ENCODE data around the gene RIN3. TPM values are rescaled to one million over a fixed set of nuclear protein-coding genes. Genes with fewer than 3 reads are reported as not detected.

Gene RIN3
- total and polyA plus RNA-seq, 7 donors: 6.0 to 31.8 (median 15.3) TPM

DNA sequence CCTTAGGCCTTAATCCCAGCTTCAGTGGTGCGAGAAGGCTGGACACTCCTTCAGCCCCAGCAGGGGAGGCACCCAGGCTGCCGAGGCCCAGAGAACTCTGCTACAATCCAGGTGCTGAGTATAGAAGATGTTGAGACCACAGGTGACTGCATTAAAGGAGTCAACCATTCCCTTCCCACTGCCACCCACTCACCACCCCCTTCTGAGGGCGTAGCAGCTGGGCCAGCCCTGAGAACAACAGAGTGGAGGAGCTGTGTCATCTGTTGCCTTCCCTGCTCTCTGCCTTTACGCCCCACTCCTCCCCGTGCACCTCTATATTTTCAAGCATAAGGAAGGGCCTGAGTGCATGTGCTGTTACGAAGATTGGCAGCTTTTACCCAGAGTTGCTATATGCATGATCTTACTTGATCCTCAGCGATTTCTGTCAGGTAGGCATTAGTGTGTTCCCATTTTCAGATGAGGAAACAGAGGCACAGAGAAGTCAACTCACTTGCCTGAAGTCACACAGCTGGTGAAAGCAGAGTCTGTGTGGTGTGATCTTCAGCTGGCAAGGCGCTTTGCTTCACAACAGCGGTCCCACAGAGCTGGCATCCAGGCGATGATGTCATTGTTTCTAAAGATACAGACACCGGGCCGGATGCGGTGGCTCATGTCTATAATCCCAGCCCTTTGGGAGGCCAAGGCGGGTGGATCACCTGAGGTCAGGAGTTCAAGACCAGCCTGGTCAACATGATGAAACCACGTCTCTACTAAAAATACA is 46.7 kb downstream of the RIN3 start:
- Histone ChIP-seq H3K27me3 (no peaks in the 10 kb centered on the region), H3K4me3 (no peak overlapping the region), H3K9me3 (no peaks in the 10 kb centered on the region), H3K4me1 (peaks cover 0 to 35% (median 15%) of the 10 kb centered on the region in 4 donors), H3K27ac (no peak overlapping the region), H3K36me3 (peaks cover 0 to 54% (median 22%) of the 10 kb centered on the region in 4 donors)
- 91 to 95% methylated on average over 15 of the region's 15 CpGs for WGBS, 2 donors
- intact Hi-C loops (cut with DNase I): no loop called here
- no peak for DNase-seq
- TF ChIP-seq CTCF (IDR thresholded peaks at IDR 0.05) (no peak), EP300 (IDR thresholded peaks at IDR 0.05) (no peak), POLR2A (IDR thresholded peaks at IDR 0.05) (no peak), POLR2AphosphoS5 (IDR thresholded peaks at IDR 0.05) (no peak)

- Histone ChIP-seq H3K27me3 (no peaks in the 10 kb centered on the region), H3K4me3 (no peak overlapping the region), H3K36me3 (peaks cover 0 to 52% (median 15%) of the 10 kb centered on the region in 4 donors), H3K9me3 (peaks cover 0 to under 1% (median 0%) of the 10 kb centered on the region in 4 donors), H3K27ac (peak overlapping the region in 1 of 4 donors; percentile 76), H3K4me1 (peaks cover 0 to 32% (median 18%) of the 10 kb centered on the region in 4 donors)
- 89 to 94% methylated on average over 6 of the region's 6 CpGs for WGBS, 2 donors
- intact Hi-C loops (cut with DNase I): no loop called here
- no peak for DNase-seq
- TF ChIP-seq POLR2A (IDR thresholded peaks at IDR 0.05) (no peak), POLR2AphosphoS5 (IDR thresholded peaks at IDR 0.05) (no peak)
Observed at GRCh38 chr14:92561906-92562479, 48.4 kb downstream of the RIN3 start.

DNA sequence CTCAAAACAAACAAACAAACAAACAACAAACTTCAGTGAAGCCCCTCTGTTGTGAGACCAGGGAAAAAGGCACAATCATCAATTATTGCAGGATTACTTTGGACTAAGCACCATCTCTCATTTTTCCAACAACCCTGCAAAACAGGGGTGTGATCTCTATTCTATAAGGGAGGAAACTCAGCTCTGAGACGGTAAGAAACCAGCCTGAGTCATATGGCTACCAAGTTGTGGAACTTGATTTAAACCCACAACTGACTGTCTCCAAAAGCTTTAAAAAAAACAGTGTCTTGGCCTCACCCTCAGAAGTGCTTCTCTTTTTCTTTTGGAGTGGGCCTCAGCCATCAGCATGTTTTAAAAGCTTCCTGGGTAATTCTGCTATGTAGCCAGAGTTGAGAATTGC is 49.8 kb downstream of the RIN3 start:
- no peak overlapping the region for H3K4me3 ChIP-seq
- peaks cover 0 to 37% (median 19%) of the 10 kb centered on the region in 4 donors for H3K4me1 ChIP-seq
- no peaks in the 10 kb centered on the region for H3K27me3 ChIP-seq
- WGBS, 2 donors: 29 to 52% methylated on average over 1 of the region's 1 CpG
- H3K9me3 ChIP-seq: peaks cover 0 to 4% (median 0%) of the 10 kb centered on the region in 4 donors
- peak overlapping the region in 2 of 4 donors; percentile 67 to 76 for H3K27ac ChIP-seq
- peaks cover 0 to 44% (median 15%) of the 10 kb centered on the region in 4 donors for H3K36me3 ChIP-seq
- TF ChIP-seq POLR2A (IDR thresholded peaks at IDR 0.05): no peak
- TF ChIP-seq CTCF (IDR thresholded peaks at IDR 0.05): no peak
- no peak for TF ChIP-seq POLR2AphosphoS5 (IDR thresholded peaks at IDR 0.05)
- no peak for TF ChIP-seq EP300 (IDR thresholded peaks at IDR 0.05)
- no peak for DNase-seq
- intact Hi-C loops (cut with DNase I): no loop called here

DNA sequence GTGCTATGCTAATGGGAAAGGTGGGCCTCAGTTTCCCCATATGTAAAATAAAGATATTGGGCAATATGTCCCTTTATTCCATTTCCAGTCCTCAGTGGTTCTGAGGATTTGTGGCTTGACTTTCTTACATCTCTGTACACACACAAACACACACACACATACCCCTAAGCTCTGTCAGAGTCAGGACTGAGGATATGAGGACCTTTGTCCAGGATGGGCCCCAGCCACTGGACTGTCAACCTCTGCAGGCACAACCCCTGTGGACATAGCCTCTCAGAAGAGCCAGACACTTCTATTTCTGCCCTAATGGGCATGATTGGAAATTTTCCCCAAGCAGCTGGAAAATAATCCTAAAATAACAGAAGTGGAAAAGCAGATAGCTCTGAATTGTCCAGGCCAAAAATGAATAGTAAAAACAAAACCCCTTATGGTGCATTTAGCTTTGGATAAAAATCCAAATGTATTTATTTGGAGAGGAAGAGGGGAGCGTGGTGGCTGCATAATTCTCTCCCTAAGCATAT is 50.2 kb downstream of the RIN3 start:
- Histone ChIP-seq H3K4me1 (peaks cover 0 to 41% (median 24%) of the 10 kb centered on the region in 4 donors), H3K9me3 (peaks cover 0 to 4% (median 0%) of the 10 kb centered on the region in 4 donors), H3K27me3 (no peaks in the 10 kb centered on the region), H3K4me3 (no peak overlapping the region), H3K27ac (peak overlapping the region in 3 of 4 donors; percentile 24 to 76 (median 67)), H3K36me3 (peaks cover 0 to 42% (median 15%) of the 10 kb centered on the region in 4 donors)
- 82 to 91% methylated on average over 1 of the region's 1 CpG for WGBS, 2 donors
- TF ChIP-seq POLR2A (IDR thresholded peaks at IDR 0.05): no peak
- no peak for DNase-seq
- intact Hi-C loops (cut with DNase I): no loop called here

DNA sequence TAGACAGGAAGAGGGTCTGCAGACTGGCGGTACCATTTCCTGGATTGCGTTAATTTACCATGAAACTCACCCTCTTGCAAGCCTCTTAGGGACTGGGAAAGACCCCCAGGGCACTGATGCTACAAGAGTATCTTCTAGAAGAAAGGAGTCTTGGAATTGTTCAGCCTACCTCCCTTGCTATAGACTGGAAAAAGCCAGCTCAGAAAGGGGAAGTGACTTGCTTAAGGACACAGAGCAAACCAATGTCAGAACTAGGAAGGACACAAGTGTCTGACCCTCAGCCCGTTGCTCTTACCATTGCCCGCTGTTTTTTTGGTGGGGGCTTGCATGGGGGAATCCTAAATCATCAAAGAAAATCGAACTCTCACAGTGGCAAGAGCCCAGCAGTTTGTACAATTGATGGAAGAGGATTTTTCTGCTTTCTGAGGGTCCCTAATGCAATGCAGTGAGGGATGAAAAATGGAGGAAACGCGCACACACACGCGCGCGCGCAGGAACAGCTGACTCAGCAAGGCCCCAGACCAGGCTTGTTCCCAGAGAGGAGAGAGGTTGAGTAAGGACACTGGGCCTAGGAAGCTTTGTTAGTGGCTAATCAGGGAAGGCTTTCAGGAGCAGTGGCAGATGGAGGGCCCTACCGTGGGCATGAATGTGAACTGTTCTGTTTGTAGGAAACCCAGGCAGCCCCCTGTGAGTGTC is 50.9 kb downstream of the RIN3 start:
- peaks cover 0 to 35% (median 15%) of the 10 kb centered on the region in 4 donors for H3K36me3 ChIP-seq
- 84 to 87% methylated on average over 13 of the region's 13 CpGs for WGBS, 2 donors
- intact Hi-C loops (cut with DNase I): no loop called here

More for the DNA sequence above, 50.9 kb downstream of the RIN3 start:
- Histone ChIP-seq H3K4me1 (peaks cover 0 to 48% (median 28%) of the 10 kb centered on the region in 4 donors), H3K9me3 (peaks cover 0 to 4% (median 0%) of the 10 kb centered on the region in 4 donors), H3K4me3 (no peak overlapping the region), H3K27ac (peak overlapping the region in 3 of 4 donors; percentile 24 to 76 (median 67)), H3K27me3 (no peaks in the 10 kb centered on the region)
- no peak for DNase-seq
- TF ChIP-seq CTCF (IDR thresholded peaks at IDR 0.05) (no peak), POLR2A (IDR thresholded peaks at IDR 0.05) (no peak), POLR2AphosphoS5 (IDR thresholded peaks at IDR 0.05) (no peak), EP300 (IDR thresholded peaks at IDR 0.05) (no peak)
